GM10248 (cell line): ENCODE data around the gene STK32A.

ENCODE experiments used
- CTCF ChIA-PET: fragments of 300-600 bp; sonication (Branson Sonifier 250); formaldehyde crosslinking; extraction: SDS; loops from one replicate; lab custom pipeline; 2021; ENCODE audit warnings: antibody characterized with exemption; lab: Yijun Ruan, JAX
- POLR2A ChIA-PET: fragments of 350-650 bp; sonication (Branson Sonifier 250); formaldehyde crosslinking; extraction: SDS; loops from one replicate; lab custom pipeline; 2020; ENCODE audit warnings: antibody characterized with exemption; lab: Yijun Ruan, JAX
- DNase-seq: peaks from one replicate; pipeline ENCODE4 v3.0.0; 2012; ENCODE audit errors: extremely low spot score
- TF ChIP-seq, protein P1 (sequence below): IDR thresholded peaks from 2 replicates; pipeline ENCODE4 v1.5.1; 2012; ENCODE audit warnings: mild to moderate bottlenecking, low read depth; ENCODE audit errors: extremely low read depth, missing control alignments, control extremely low read depth

STK32A gene

DNA sequence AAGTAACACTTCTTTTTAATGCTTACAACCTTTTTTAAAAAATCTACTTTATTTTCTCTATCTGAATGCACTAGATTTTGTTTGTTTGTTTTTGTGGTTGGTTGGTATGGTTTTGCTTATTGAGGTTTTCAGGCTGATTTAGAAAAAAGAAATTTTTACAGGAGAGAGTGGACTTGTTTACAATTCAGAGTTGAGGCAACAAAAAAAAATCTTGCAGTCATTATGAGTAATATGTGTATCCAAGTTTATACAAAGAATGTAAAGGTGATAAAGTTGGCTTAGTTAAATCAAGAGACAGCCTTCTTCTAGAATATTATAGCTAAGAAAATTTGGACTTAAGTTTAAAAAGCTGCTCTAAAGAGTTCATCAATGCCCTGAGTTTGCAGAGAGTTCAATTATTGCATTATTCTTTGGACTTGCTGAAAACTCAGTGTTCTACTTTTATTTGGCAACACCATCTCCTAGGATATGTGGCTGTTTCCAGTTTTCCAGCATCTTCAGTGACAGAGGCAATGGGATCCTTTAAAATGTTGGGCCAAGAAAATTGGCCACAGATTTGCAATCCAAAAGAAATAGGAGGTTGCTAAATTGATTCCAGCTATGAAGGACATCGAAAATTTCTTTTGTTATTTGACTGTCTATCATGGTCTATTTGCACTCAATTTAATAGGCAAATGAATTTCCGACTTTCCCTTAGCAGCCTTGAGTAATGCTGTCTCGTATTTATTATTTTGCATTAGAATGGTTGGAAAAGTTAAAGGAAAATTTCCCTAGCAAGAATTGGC lies 10.7 kb downstream of the STK32A start:
- TF ChIP-seq, protein P1, sequence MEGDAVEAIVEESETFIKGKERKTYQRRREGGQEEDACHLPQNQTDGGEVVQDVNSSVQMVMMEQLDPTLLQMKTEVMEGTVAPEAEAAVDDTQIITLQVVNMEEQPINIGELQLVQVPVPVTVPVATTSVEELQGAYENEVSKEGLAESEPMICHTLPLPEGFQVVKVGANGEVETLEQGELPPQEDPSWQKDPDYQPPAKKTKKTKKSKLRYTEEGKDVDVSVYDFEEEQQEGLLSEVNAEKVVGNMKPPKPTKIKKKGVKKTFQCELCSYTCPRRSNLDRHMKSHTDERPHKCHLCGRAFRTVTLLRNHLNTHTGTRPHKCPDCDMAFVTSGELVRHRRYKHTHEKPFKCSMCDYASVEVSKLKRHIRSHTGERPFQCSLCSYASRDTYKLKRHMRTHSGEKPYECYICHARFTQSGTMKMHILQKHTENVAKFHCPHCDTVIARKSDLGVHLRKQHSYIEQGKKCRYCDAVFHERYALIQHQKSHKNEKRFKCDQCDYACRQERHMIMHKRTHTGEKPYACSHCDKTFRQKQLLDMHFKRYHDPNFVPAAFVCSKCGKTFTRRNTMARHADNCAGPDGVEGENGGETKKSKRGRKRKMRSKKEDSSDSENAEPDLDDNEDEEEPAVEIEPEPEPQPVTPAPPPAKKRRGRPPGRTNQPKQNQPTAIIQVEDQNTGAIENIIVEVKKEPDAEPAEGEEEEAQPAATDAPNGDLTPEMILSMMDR, result no peak
- DNase-seq, result no peak
- CTCF ChIA-PET, result no interaction called here
- POLR2A ChIA-PET, result no interaction called here

DNA sequence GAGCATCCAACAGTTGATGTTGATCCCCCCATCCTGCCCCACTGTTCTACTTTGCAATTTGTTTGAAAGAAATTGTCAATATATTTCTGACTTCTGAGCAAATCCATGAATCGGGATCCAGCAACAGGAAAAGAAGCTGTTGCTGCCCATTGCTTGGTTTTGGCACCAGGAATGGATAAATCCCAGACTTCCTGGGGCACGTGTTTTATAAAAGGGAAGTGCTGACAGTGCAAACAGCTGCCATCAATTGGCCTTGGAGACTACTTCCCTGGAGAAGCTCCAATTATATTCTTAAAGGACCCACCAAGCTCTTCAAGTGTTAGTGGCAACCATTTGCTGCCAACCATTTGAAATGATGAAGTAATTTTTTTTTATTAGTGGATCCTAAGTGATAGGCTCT lies 13.7 kb downstream of the STK32A start:
- DNase-seq, result no peak
- CTCF ChIA-PET, result interaction anchor here (1.1 kb wide), 1 partner anchor 59 kb away, joined by 3 read pairs; no protein-coding TSS in a partner anchor
- POLR2A ChIA-PET, result no interaction called here
- TF ChIP-seq, protein P1, result no peak

DNA sequence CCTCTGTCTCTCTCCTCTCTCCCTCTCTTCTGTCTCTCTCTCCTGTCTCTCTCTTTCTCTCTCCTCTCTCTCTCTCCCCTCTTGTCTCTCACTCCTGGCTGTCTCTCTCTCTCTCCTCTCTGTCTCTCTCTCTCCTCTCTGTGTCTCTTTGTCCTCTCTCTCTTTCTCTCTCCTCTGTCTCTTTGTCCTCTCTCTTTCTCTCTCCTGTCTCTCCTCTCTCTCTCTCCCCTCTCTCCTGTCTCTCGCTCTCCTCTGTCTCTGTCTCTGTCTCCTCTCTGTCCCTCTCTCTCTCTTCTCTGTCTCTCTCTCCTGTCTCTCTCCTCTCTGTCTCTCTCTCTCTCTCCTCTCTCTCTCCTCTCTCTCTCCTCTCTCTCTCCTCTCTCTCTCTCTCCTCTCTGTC lies 25.0 kb downstream of the STK32A start:
- ChIA-PET CTCF (no interaction called here), POLR2A (no interaction called here)
- DNase-seq, result no peak
- TF ChIP-seq, protein P1, result no peak

DNA sequence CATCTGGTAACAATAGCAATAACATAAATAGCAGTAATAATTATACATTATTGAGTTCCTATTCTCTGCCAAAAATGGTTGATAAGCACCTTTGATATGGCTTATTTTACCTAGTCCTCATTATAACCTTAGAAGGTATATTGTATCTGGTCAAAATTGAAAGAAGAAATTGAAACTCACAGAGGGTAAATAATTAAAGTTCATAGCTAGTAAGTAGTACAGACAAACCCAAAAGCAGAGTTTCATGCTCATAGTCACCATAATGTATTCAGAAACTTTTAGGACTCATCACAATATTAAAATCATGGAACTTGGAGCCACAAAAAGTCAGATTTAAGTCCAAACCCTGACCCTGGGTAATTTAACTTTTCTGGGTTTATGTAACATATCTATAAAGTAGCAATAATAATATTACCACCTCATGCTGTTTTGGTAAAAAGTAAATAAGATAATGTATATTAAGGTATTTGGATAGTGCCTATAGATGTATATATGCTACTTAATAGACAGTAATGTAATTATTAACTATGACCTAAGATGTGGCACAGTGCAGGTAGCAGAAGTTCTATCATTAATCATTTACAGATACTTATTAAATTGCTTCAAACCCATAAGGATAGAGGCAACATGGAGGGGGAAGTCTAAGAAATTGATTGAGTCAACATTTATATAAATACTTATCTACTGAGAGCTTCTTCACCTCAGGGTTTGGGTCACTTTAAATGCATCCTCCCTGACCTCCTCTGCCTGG lies 32.4 kb downstream of the STK32A start:
- ChIA-PET CTCF (no interaction called here), POLR2A (no interaction called here)
- TF ChIP-seq, protein P1, result no peak
- no peak for DNase-seq

DNA sequence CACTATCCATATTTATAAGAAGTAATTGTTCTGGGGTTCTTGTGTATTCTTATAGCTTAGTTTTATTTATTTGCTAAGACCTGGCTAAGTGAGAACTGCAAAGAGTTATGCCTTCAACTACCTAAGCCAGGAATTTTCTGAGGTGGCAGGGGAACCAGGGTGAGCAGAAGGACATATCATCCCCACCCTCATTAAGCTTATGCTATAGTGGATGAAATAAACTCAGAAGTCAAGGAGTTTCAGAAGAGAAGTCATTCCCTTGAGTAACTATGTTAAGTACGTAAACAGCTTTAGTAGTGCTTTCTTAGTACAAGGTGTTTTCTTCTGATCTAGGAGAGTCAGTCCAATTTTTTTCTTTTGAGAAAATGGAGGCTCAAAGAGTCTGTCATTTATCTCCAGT lies 41.7 kb downstream of the STK32A start:
- ChIA-PET POLR2A (no interaction called here), CTCF (interaction anchor here (0.9 kb wide), 1 partner anchor 31 kb away, joined by 3 read pairs; no protein-coding TSS in a partner anchor)
- TF ChIP-seq, protein P1, result no peak
- DNase-seq, result no peak

DNA sequence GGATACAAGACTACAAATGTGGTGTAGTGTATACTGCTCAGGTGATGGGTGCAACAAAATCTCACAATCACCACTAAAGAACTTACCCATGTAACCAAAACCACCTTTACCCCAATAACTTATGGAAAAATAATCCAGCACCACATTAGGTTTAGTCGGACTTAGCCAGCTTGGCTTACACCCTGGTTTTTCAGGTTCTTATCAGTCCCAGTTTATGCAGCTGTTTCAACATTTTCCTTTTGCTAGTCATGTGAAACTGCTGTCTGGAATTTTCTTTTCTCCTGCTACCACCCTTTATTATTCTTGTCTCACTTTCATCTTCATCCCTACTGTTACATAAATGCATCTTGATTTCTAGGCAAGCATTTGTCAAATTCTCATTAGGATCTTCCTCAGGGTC lies 51.5 kb downstream of the STK32A start:
- TF ChIP-seq, protein P1, result no peak
- POLR2A ChIA-PET, result no interaction called here
- no peak for DNase-seq
- CTCF ChIA-PET, result interaction anchor here (1.6 kb wide), 1 partner anchor 20 kb away, joined by 4 read pairs; no protein-coding TSS in a partner anchor
